Natural killer cell treated with Interleukin-12 subunit alpha and Interleukin-12 subunit beta and Interleukin-15 and Interleukin-18, amount 100 ng/mL, for 72 hours (primary cell): ENCODE measurements around the gene TCL1B. TPM values are rescaled to one million over a fixed set of nuclear protein-coding genes. Genes with fewer than 3 reads are reported as not detected.

Source experiments
- ATAC-seq, 2 donors: fragments of 150-1000 bp; cut with Tn5 transposase in 1 of 2; sonication (Bioruptor Pico), chemical (Tn5 transposase) in 1 of 2; 2 replicates each; pipeline ENCODE4 v1.10.0; 2021
- DNase-seq: peaks from one replicate; pipeline ENCODE4 v3.0.0; 2022; ENCODE audit warnings: low spot score
- H3K27ac Mint-ChIP-seq, 2 donors: 1 replicate in 1 of 2; 2 replicates in 1 of 2; pipeline ENCODE4 v1.8.0; 2022; ENCODE audit warnings: mixed read lengths in 2 of 2, mild to moderate bottlenecking in 1 of 2, moderate library complexity in 1 of 2
- H3K27me3 Mint-ChIP-seq, 2 donors: 1 replicate in 1 of 2; 2 replicates in 1 of 2; pipeline ENCODE4 v1.8.0; 2022; ENCODE audit warnings: mixed read lengths in 2 of 2
- H3K36me3 Mint-ChIP-seq: one replicate; pipeline ENCODE4 v1.8.0; 2022; ENCODE audit warnings: mixed read lengths
- H3K4me1 Mint-ChIP-seq, 2 donors: 1 replicate in 1 of 2; 2 replicates in 1 of 2; pipeline ENCODE4 v1.8.0; 2022; ENCODE audit warnings: low read depth in 2 of 2, mixed read lengths in 2 of 2, mild to moderate bottlenecking in 1 of 2
- H3K4me3 Mint-ChIP-seq: one replicate; pipeline ENCODE4 v1.8.0; 2022; ENCODE audit warnings: mixed read lengths
- H3K9me3 Mint-ChIP-seq: 2 replicates; pipeline ENCODE4 v1.8.0; 2022; ENCODE audit warnings: mixed read lengths
- total RNA-seq, 2 donors: library from RNA; stranded (reverse); gene quantifications; one replicate each; pipeline ENCODE4 v1.2.3, GENCODE V29; 2022

TCL1B gene
- total RNA-seq, 2 donors from 2014 or later, result not detected

GRCh38 chr14:95700221-95700976 lies 14.2 kb downstream of the TCL1B start:
- DNase-seq, result no peak
- Mint-ChIP-seq H3K4me3 (no peak overlapping the region), H3K4me1 (no peaks in the 10 kb centered on the region), H3K27ac (no peak overlapping the region), H3K9me3 (no peaks in the 10 kb centered on the region), H3K27me3 (peaks cover 25 to 82% of the 10 kb centered on the region in 2 donors), H3K36me3 (no peaks in the 10 kb centered on the region)
- ATAC-seq, result no peak

DNA sequence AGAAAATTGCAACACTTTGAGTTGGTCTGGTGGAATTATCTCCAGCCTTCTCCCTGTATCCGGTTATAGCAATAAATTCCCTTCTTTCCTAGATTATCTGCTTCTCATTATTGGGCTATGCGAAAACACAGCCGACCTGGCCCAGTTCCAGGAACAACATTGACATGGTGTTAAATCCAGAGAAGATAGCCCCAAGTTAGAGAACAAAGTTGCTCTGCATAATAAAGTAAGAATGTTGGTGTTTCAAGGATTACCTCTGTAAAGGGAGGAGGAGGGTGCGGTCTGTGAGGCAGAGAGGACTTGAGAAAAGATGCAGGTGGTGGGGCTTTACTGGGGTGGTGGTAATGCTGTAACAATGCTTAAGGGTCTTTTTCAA lies 15.6 kb downstream of the TCL1B start:
- no peak for DNase-seq
- Mint-ChIP-seq H3K4me1 (no peaks in the 10 kb centered on the region), H3K4me3 (no peak overlapping the region), H3K36me3 (no peaks in the 10 kb centered on the region), H3K27ac (no peak overlapping the region), H3K27me3 (peaks cover 23 to 73% of the 10 kb centered on the region in 2 donors), H3K9me3 (no peaks in the 10 kb centered on the region)
- no peak for ATAC-seq

- ATAC-seq (no peak), DNase-seq (no peak)
- Mint-ChIP-seq H3K27ac (no peak overlapping the region), H3K4me3 (no peak overlapping the region), H3K27me3 (peaks cover 25 to 67% of the 10 kb centered on the region in 2 donors), H3K9me3 (no peaks in the 10 kb centered on the region), H3K36me3 (no peaks in the 10 kb centered on the region), H3K4me1 (no peaks in the 10 kb centered on the region)
These were observed 17.1 kb downstream of the TCL1B start for GRCh38 chr14:95703341-95703740.

DNA sequence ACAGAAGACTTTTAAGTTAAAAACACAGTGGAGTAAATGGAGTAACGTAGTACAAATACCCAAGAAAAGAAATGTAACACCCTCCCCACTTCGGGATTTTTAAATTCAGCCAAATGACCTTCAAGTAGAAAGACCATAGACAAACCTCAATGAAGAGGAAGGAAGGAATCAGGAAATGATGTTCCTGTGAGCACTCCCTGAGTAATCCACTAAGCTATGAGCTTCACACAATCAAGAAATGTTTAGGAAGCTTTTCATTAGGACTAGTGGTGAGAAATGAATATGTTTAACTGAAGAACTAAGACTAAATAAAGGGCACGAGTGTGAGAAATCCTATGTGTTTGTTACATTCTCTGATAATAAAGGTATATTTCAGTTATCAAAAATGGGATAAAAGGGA lies 17.6 kb downstream of the TCL1B start:
- Mint-ChIP-seq H3K36me3 (no peaks in the 10 kb centered on the region), H3K27me3 (peaks cover 27 to 66% of the 10 kb centered on the region in 2 donors), H3K27ac (no peak overlapping the region), H3K9me3 (no peaks in the 10 kb centered on the region), H3K4me3 (no peak overlapping the region), H3K4me1 (no peaks in the 10 kb centered on the region)
- DNase-seq (no peak), ATAC-seq (no peak)

DNA sequence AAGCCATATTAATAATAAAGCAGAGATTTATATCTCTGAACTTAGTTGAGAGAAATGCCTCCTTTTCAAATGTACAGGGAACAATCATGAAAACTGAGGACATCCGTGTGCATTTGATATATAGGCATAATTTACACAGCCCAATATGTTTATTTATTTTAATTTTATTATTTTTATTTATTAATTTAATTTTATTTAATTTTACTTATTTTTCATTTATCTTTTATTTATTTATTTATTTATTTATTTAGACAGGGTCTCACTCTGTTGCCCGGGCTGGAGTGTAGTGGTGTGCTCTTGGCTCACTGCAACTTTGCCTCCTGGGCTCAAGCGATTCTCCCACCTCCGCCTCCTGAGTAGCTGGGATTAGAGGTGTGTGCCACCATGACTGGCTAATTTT lies 19.3 kb downstream of the TCL1B start:
- H3K36me3 Mint-ChIP-seq, result no peaks in the 10 kb centered on the region
- H3K27me3 Mint-ChIP-seq, result peaks cover 28 to 51% of the 10 kb centered on the region in 2 donors
- ATAC-seq (no peak), DNase-seq (no peak)
- no peak overlapping the region for H3K4me3 Mint-ChIP-seq
- H3K9me3 Mint-ChIP-seq, result no peaks in the 10 kb centered on the region
- H3K4me1 Mint-ChIP-seq, result no peaks in the 10 kb centered on the region
- no peak overlapping the region for H3K27ac Mint-ChIP-seq

- DNase-seq (no peak), ATAC-seq (no peak)
- H3K36me3 Mint-ChIP-seq, result no peaks in the 10 kb centered on the region
- H3K4me3 Mint-ChIP-seq, result no peak overlapping the region
- H3K27ac Mint-ChIP-seq, result no peak overlapping the region
- peaks cover 26 to 35% of the 10 kb centered on the region in 2 donors for H3K27me3 Mint-ChIP-seq
- no peaks in the 10 kb centered on the region for H3K9me3 Mint-ChIP-seq
- H3K4me1 Mint-ChIP-seq, result no peaks in the 10 kb centered on the region
These were observed 21.1 kb downstream of the TCL1B start for GRCh38 chr14:95707327-95707726.

GRCh38 chr14:95710106-95710505 lies 23.9 kb downstream of the TCL1B start:
- DNase-seq, result no peak
- Mint-ChIP-seq H3K9me3 (no peaks in the 10 kb centered on the region), H3K36me3 (no peaks in the 10 kb centered on the region), H3K4me1 (peaks cover 0 to 3% of the 10 kb centered on the region in 2 donors), H3K27me3 (peaks cover 20 to 28% of the 10 kb centered on the region in 2 donors), H3K4me3 (no peak overlapping the region), H3K27ac (no peak overlapping the region)
- ATAC-seq, result no peak

- Mint-ChIP-seq H3K4me3 (no peak overlapping the region), H3K27ac (no peak overlapping the region), H3K4me1 (peaks cover 0 to 3% of the 10 kb centered on the region in 2 donors), H3K27me3 (peaks cover 16 to 31% of the 10 kb centered on the region in 2 donors), H3K36me3 (no peaks in the 10 kb centered on the region), H3K9me3 (no peaks in the 10 kb centered on the region)
- ATAC-seq (peak in 1 of 2 donors; percentile 8), DNase-seq (no peak)
These were observed 25.4 kb downstream of the TCL1B start for GRCh38 chr14:95711476-95712176.

DNA sequence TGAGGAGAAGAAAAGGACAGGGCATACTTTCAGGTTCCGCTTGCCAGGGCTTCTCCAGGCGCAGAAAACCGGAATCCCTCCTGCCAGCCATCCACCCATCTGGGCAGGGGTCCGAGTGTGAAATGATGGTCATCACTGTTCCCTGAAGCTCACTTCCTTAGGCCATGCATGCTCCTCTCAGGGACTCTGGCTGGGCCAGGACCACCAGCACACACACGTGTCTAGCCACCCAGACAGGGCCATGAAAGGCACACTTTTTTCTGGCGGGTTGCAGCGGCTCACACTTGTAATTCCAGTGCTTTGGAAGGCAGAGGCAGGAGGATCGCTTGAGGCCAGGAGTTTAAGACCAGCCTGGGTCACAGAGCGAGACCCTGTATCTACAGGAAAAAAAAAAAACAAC lies 26.2 kb downstream of the TCL1B start:
- peaks cover 13 to 30% of the 10 kb centered on the region in 2 donors for H3K27me3 Mint-ChIP-seq
- H3K4me1 Mint-ChIP-seq, result peaks cover 0 to 3% of the 10 kb centered on the region in 2 donors
- no peaks in the 10 kb centered on the region for H3K9me3 Mint-ChIP-seq
- no peaks in the 10 kb centered on the region for H3K36me3 Mint-ChIP-seq
- no peak for ATAC-seq
- H3K4me3 Mint-ChIP-seq, result no peak overlapping the region
- no peak overlapping the region for H3K27ac Mint-ChIP-seq
- no peak for DNase-seq

- Mint-ChIP-seq H3K9me3 (no peaks in the 10 kb centered on the region), H3K4me3 (no peak within 1 kb of the TSS), H3K27ac (no peak within 1 kb of the TSS), H3K36me3 (no peaks in the 10 kb centered on the region), H3K27me3 (peaks cover 12 to 28% of the 10 kb centered on the region in 2 donors), H3K4me1 (peaks cover 0 to 3% of the 10 kb centered on the region in 2 donors)
- no peak for DNase-seq
- ATAC-seq, result no peak
These were observed 27.6 kb downstream of the TCL1B start, which contains the start of gene TCL1A for GRCh38 chr14:95713596-95714371. TSS of gene TCL1A (minus strand) at chr14:95714125. CDS start at chr14:95714066, 59 bp downstream.

GRCh38 chr14:95722525-95723190 lies 36.4 kb downstream of the TCL1B start:
- Mint-ChIP-seq H3K27ac (no peak overlapping the region), H3K4me1 (no peaks in the 10 kb centered on the region)

GRCh38 chr14:95725685-95726336 lies 39.6 kb downstream of the TCL1B start:
- Mint-ChIP-seq H3K9me3 (peaks cover 11% of the 10 kb centered on the region), H3K27ac (no peak overlapping the region), H3K27me3 (peaks cover 31 to 41% of the 10 kb centered on the region in 2 donors), H3K4me3 (no peak overlapping the region), H3K36me3 (peaks cover 7% of the 10 kb centered on the region), H3K4me1 (no peaks in the 10 kb centered on the region)
- ATAC-seq (peak in 1 of 2 donors; percentile 38), DNase-seq (no peak)

More at GRCh38 chr14:95722525-95723190, 36.4 kb downstream of the TCL1B start:
- H3K9me3 Mint-ChIP-seq, result peaks cover 11% of the 10 kb centered on the region
- ATAC-seq, result no peak
- no peak overlapping the region for H3K4me3 Mint-ChIP-seq
- peaks cover 7% of the 10 kb centered on the region for H3K36me3 Mint-ChIP-seq
- no peak for DNase-seq
- peaks cover 26 to 53% of the 10 kb centered on the region in 2 donors for H3K27me3 Mint-ChIP-seq
